ENCODE measurements around the gene MRLN. TPM values are rescaled to one million over a fixed set of nuclear protein-coding genes. Genes with fewer than 3 reads are reported as not detected.
"Not testable (repeated sequence)": the region's sequence is repeated elsewhere in the genome, so short reads cannot be mapped to it uniquely, and the experiment has no call there.

The MRLN gene
- not detected for total RNA-seq
- long read RNA-seq, result 0 reads

GRCh38 chr10:59753267-59753666 lies at the start of gene MRLN:
Gene MRLN, minus strand, starts transcription at chr10:59753455.
- intact Hi-C loops (cut with DNase I), result no loop called here
- DNase-seq (no peak), ATAC-seq (ENCODE audit: poor library complexity) (no peak)

GRCh38 chr10:59801171-59801570 lies 47.9 kb upstream of the MRLN start:
- ATAC-seq (ENCODE audit: poor library complexity) (no peak), DNase-seq (no peak)
- intact Hi-C loops (cut with DNase I), result no loop called here

DNA sequence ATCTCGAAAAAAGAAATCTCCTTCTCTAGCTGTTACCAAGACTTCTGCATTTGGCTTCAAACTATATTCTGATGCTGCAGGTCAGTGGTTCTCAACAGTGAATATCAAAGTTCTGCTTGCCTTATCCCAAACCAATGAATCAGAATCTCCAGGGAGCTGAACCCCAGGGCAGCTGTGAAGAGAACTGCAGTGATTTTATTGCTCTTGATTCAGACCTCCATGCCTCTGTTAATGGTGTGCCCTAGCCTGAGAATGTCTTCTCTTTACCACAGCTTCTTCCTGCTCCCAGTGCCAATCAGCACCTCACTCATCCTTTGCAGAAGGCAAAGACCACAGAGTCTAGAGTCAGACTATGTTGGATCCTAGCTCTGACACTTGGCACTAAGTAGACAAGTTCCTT lies 46.2 kb upstream of the MRLN start:
- intact Hi-C loops (cut with DNase I), result no loop called here
- DNase-seq (no peak), ATAC-seq (ENCODE audit: poor library complexity) (no peak)

DNA sequence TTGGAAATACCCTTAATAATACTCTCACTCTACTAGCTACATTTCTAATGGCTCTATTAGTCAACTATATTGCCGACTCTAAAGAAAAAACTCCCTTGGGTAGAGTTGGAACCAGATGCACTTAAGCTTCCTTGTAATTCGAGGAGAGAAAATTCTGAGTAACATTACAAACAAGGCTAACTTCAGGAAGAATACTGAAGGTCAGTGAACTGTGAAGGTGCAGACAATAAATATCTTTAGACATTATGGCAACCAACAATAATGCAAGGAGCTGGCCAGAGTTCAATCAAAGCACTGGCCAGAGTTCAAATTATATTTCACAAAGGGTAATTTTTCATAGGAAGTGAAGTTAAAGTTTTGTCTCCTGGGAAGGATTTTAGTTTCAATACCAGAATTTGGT lies 40.7 kb upstream of the MRLN start:
- intact Hi-C loops (cut with DNase I), result no loop called here
- no peak for DNase-seq
- no peak for ATAC-seq (ENCODE audit: poor library complexity)

GRCh38 chr10:59792812-59793211 lies 39.6 kb upstream of the MRLN start:
- no peak for DNase-seq
- intact Hi-C loops (cut with DNase I), result no loop called here
- ATAC-seq (ENCODE audit: poor library complexity), result no peak

- no peak for ATAC-seq (ENCODE audit: poor library complexity)
- intact Hi-C loops (cut with DNase I), result no loop called here
These were observed 38.3 kb upstream of the MRLN start for GRCh38 chr10:59791601-59792000.

DNA sequence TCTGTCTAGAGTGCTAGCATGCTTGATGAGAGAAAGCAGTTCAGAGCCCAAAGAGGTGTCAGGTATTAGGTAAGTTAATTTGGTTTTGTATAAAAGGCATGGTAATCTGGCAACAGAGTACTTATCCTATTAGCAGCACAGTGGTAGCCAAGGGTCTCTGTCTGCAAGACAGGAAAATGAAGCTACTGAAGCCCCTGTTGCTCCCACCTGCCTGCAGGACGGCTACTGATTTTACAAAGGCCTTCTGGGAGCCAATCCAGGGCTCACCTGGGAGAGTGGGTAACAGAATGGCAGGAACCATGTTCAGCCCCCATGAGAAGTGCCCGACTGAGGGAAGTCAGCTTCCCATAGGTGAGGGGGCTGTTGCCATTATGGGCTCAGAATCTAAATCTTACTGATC lies 36.8 kb upstream of the MRLN start:
- DNase-seq; intact Hi-C loops (cut with DNase I): not testable (repeated sequence)

More at GRCh38 chr10:59791601-59792000, 38.3 kb upstream of the MRLN start:
- DNase-seq, result no peak

DNA sequence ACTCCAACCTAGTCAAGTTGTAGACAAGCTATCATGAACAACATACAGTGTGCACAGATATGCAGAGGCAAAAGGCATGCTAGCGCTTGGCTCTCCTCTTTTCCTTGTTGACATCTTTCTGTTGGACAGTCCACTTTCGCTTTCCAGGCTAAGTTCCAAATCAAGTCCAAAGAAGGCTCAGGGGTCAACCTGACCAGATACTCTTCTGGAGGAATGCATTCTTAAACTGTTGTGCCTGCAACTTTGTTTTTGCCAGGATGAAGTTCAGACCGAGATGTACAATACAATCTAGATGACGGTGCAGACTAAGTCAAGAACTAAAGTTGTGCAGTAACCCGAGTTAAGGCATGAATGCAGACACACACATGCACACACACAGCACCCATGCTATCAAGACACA lies 35.7 kb upstream of the MRLN start:
- DNase-seq; intact Hi-C loops (cut with DNase I): not testable (repeated sequence)
- ATAC-seq (ENCODE audit: poor library complexity), result peak; percentile 88

More for the DNA sequence above, 36.8 kb upstream of the MRLN start:
- ATAC-seq (ENCODE audit: poor library complexity), result not testable (repeated sequence)

GRCh38 chr10:59787032-59787431 lies 33.8 kb upstream of the MRLN start:
- intact Hi-C loops (cut with DNase I); DNase-seq: not testable (repeated sequence)

DNA sequence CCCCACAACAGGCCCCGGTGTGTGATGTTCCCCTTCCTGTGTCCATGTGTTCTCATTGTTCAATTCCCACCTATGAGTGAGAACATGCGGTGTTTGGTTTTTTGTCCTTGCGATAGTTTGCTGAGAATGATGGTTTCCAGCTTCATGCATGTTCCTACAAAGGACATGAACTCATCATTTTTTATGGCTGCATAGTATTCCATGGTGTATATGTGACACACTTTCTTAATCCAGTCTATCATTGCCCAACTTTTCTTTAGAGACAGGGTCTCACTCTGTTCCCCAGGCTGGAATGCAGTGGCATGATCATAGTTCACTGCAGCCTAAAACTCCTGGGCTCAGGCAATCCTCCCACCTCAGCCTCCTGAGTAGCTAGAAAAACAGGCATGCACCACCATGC lies 32.2 kb upstream of the MRLN start:
- ATAC-seq (ENCODE audit: poor library complexity), result not testable (repeated sequence)

More at GRCh38 chr10:59787032-59787431, 33.8 kb upstream of the MRLN start:
- not testable (repeated sequence) for ATAC-seq (ENCODE audit: poor library complexity)

DNA sequence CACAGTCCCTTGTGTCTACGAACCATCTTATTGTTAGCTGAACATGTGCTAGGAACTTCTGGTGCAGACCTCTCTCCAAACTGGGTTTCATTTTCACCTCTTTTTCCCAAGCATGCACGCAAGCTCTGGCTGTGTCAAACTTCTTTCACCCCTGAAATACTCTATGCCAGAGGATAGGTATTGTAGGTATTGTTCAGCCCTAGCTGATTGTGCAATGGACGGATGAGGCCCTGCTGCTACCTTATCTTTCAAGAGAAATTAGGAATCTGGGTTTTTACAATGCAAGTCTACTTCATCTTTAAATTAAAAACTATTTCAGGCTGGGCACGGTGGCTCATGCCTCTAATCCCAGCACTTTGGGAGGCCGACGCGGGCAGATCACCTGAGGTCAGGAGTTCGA lies 28.3 kb upstream of the MRLN start:
- no peak for DNase-seq
- no peak for ATAC-seq (ENCODE audit: poor library complexity)
- intact Hi-C loops (cut with DNase I), result no loop called here

More for the DNA sequence above, 32.2 kb upstream of the MRLN start:
- intact Hi-C loops (cut with DNase I); DNase-seq: not testable (repeated sequence)

DNA sequence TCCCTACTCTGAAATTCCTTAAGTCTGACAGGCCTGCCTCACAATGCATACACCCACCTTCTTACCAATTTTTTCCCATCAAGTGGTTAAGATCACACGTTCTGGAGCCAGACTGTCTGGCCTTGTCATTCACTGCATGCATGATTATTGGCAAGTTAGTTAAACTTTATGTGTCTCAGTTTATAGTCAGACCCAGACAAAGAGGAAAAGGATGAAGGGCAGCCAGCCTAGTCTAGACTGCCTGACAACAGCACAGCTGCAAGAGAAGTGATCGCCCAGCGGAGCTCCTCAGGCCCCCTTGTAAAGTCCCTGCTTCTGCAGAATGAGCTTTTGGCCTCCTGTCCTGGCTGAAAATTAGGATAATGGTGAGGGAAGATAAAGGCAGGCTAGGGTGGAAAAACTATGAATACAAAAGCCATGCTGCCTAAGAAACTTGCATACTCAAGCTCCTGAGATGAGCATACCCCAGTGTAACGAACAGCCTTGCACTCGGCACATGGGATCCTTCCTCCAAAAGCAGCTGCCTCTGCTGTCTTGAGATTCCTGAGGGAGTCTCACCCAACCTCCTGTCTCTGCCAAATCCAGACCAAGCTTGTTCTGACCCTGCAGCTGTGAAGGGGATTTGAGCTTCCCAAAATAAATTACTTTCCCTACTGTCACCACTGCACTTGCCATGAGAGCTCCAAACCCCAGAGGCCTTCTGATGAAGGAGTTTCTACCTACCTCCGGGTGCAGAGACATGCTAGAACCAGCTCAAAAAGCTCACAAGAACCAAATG lies 26.7 kb upstream of the MRLN start:
- DNase-seq (no peak), ATAC-seq (ENCODE audit: poor library complexity) (peak; percentile 39)
- intact Hi-C loops (cut with DNase I), result no loop called here

DNA sequence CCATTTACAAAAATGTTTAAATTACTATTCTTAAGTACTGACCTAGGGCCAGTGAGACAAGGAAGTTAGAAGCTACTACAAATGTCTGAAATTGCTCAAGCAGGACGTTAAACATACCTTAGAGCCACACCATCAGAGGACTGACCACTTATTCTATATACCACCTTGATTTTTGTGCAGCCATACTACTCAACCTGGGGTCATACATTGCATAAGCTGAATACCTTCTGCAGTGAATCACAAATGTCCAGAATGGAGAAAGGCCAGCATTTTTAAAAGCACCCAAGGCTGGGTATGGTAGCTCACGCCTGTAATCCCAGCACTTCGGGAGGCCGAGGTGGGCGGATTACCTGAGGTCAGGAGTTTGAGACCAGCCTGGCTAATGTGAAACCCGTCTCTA lies 21.2 kb upstream of the MRLN start:
- no peak for DNase-seq
- ATAC-seq (ENCODE audit: poor library complexity), result no peak
- intact Hi-C loops (cut with DNase I), result no loop called here

- DNase-seq (no peak), ATAC-seq (ENCODE audit: poor library complexity) (no peak)
- intact Hi-C loops (cut with DNase I), result no loop called here
These were observed 19.8 kb upstream of the MRLN start for GRCh38 chr10:59773088-59773487.

- DNase-seq, result no peak
- intact Hi-C loops (cut with DNase I), result no loop called here
- ATAC-seq (ENCODE audit: poor library complexity), result no peak
These were observed 18.0 kb upstream of the MRLN start for GRCh38 chr10:59771162-59771807.

GRCh38 chr10:59770689-59771088 lies 17.4 kb upstream of the MRLN start:
- no peak for DNase-seq
- ATAC-seq (ENCODE audit: poor library complexity), result no peak
- intact Hi-C loops (cut with DNase I), result no loop called here

- no peak for ATAC-seq (ENCODE audit: poor library complexity)
- intact Hi-C loops (cut with DNase I), result no loop called here
- DNase-seq, result no peak
These were observed 9.2 kb upstream of the MRLN start for GRCh38 chr10:59762505-59762904.

GRCh38 chr10:59757966-59758365 lies 4.7 kb upstream of the MRLN start:
- ATAC-seq (ENCODE audit: poor library complexity), result no peak
- intact Hi-C loops (cut with DNase I), result no loop called here
- DNase-seq, result no peak

- ATAC-seq (ENCODE audit: poor library complexity) (no peak), DNase-seq (no peak)
- intact Hi-C loops (cut with DNase I), result no loop called here
These were observed 1.7 kb upstream of the MRLN start for GRCh38 chr10:59754951-59755350.

DNA sequence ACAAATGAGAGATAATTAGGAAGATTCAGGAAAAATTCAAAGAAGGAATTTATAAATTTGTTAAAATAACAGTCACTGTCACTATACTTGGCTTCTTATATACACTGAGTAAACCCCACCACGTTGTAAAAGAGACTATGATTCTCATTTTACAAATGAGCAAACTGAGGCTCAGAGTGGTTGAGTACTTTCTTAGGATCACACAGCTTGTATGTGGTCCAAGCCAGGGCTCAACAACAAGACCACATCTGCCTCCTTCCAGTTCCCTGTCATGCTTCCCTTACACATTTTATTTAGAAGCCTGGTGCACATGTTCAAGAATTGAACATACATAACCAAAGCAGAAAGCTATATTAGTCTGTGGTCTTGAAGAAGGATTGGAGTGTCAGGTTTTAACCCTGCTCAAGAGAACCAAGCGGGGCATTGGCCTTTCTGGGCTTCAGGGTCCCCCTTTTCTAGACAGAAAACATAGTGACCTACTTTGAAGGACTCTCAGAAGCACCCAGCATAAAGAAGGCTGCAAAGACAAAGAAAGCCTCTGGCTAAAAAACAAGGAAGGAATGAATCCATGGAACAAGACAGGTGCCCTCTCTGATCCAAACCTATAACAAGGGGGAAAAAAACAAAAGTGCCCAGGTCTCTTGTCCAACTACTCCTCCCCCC lies 846 bp downstream of the MRLN start:
- ATAC-seq (ENCODE audit: poor library complexity) (no peak), DNase-seq (no peak)
- intact Hi-C loops (cut with DNase I), result no loop called here

Measured in Right ventricle myocardium superior (tissue), 1 donor.